HL-60 (cell line): ENCODE data around the gene CLCF1.

Experiments
- DNase-seq, 2 experiments: peaks; one replicate each; pipeline ENCODE4 v3.0.0-alpha.2; 2010 to 2020; ENCODE audit warnings: low read depth in 1 of 2, low spot score in 1 of 2
- H3K27ac ChIP-seq: fragments of 250-450 bp; sonication (Bioruptor Pico); replicated peaks from 2 replicates; pipeline ENCODE4 v1.5.1; 2020; ENCODE audit warnings: mild to moderate bottlenecking, moderate library complexity
- H3K27me3 ChIP-seq: fragments of 250-450 bp; sonication (Bioruptor Pico); 2 replicates; pipeline ENCODE4 v1.5.1; 2021; ENCODE audit warnings: mild to moderate bottlenecking, moderate library complexity; ENCODE audit not compliant: insufficient read depth, poor library complexity, severe bottlenecking
- H3K4me3 ChIP-seq: replicated peaks from 2 replicates; pipeline ENCODE4 v1.5.1; 2011; ENCODE audit warnings: mild to moderate bottlenecking, control low read depth, low read length; ENCODE audit not compliant: insufficient read depth
- CTCF ChIP-seq: IDR thresholded peaks from one replicate; pipeline ENCODE4 v1.5.1; 2011; ENCODE audit warnings: low read length, control low read depth, inconsistent platforms; ENCODE audit not compliant: insufficient read depth
- GABPA ChIP-seq: IDR thresholded peaks from 2 replicates; pipeline ENCODE4 v1.6.1; 2012; ENCODE audit warnings: low read depth
- POLR2AphosphoS5 ChIP-seq: IDR thresholded peaks from 2 replicates; pipeline ENCODE4 v1.6.1; 2012; ENCODE audit warnings: low read depth
- REST ChIP-seq: IDR thresholded peaks from 2 replicates; pipeline ENCODE4 v1.6.1; 2012; ENCODE audit warnings: low read depth; ENCODE audit not compliant: insufficient replicate concordance
- SPI1 ChIP-seq: IDR thresholded peaks from 2 replicates; pipeline ENCODE4 v1.6.1; 2012; ENCODE audit warnings: low read depth, mild to moderate bottlenecking, borderline replicate concordance

Gene CLCF1

DNA sequence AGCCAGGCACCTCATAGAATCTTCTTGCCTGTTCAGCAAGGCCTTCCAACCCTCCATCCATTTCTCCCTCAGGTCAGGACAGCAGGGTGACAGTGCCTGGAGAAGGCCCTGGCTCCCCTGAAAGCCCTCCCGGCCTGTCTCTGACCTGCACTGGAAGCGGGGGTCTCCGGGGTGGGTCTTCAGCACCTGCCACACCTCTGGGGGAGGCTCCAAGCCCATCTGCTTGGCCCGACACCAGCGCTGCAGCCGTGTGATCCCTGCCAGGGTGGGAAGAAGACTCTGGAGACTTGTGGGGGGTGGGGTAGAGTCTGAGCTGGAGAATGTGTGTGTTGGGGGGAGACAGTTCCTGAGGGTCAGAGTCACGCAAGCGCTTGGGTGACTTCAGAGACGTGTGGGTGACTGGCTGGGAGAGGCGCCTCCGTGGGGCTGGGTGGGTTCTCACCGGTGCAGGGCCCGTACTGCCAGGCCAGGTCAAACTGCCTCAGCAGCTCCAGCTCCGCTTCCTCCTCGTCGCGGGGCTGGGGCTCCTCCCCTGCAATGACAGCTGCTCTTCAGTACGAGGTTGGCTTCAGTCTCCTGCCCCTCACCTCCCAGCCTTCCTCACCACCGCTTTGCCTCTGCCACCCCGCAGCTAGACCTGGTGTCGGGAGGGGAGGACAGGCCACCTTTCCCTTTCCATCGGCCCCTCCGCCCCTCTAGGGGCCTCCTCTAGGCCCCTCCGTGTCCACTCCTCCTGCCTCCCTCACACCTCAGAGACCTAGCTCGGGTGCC is 20.7 kb downstream of the CLCF1 start:
- H3K27me3 ChIP-seq = no peaks in the 10 kb centered on the region
- TF ChIP-seq SPI1 (peak; percentile 3; the same call in 1 of the 2 replicates), POLR2AphosphoS5 (peak; percentile 46; the same call in 1 of the 2 replicates), REST (no peak), CTCF (no peak)
- H3K4me3 ChIP-seq = peak overlapping the region; percentile 62
- H3K27ac ChIP-seq = peak overlapping the region; percentile 95
- peak; percentile 66 to 78 for DNase-seq

DNA sequence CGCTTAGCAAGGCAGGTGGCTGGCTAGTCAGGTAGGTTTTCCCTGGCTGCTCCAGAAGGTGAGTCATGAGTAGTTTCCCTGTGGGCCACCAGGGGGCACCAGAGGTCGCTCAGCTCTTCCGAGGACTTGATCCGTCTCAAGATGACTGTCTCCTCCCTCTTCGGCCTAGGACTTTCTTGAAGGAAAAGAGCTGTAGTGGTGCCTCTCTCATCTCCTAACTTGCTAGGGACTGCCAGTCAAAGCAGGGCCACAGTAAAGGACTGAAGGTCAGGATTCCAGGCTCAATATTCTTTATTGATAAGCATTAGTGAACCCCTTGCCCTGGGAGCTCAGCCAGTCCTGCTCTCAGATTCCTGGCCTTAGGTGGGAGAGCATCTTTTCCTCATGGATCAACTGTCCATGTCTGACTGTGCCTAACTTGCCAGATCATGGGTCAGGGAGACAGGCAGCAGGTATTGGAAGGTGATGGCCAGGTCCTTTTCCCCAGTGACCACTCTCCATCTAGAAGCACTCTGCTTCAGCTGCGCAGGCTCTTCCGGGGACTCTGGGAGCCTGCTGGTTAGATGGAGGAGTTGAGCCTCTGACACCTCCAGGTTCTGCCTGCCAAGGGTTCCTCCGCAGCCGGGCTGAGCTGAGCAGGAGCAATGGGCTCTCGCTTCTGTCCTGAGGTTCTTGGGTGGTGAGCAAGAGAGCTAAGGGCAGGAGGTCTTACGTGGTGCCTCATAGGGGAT is 22.0 kb downstream of the CLCF1 start:
- DNase-seq = peak; percentile 54 to 65
- Histone ChIP-seq H3K27me3 (no peaks in the 10 kb centered on the region), H3K4me3 (no peak overlapping the region), H3K27ac (no peak overlapping the region)
- TF ChIP-seq POLR2AphosphoS5 (no peak), SPI1 (no peak), CTCF (peak; percentile 86)

- Histone ChIP-seq H3K27ac (no peak overlapping the region), H3K4me3 (no peak overlapping the region), H3K27me3 (no peaks in the 10 kb centered on the region)
- no peak for TF ChIP-seq POLR2AphosphoS5
- TF ChIP-seq REST = no peak
- TF ChIP-seq GABPA = no peak
- no peak for DNase-seq
Measured at GRCh38 chr11:67349928-67350465, 23.4 kb downstream of the CLCF1 start.

- Histone ChIP-seq H3K27me3 (no peaks in the 10 kb centered on the region), H3K27ac (no peak overlapping the region), H3K4me3 (no peak overlapping the region)
- no peak for DNase-seq
- TF ChIP-seq POLR2AphosphoS5 (no peak), SPI1 (no peak), REST (no peak), CTCF (no peak), GABPA (no peak)
Measured at GRCh38 chr11:67349457-67349856, 23.9 kb downstream of the CLCF1 start.
